Left cardiac atrium (tissue), 4 donors: ENCODE results near the gene ZNF839. TPM values are rescaled to one million over a fixed set of nuclear protein-coding genes. Genes with fewer than 3 reads are reported as not detected.

ENCODE experiments used
- ATAC-seq, 2 donors: fragments of 200-7000 bp; cut with Tn5 transposase; one replicate each; pipeline ENCODE4 v1.9.1; 2020; ENCODE audit warnings: mild to moderate bottlenecking in 2 of 2, moderate library complexity in 2 of 2
- DNase-seq: peaks from one replicate; pipeline ENCODE4 v3.0.0-alpha.2; 2020
- intact Hi-C, 2 donors: fragments of 100-400 bp; cut with DNase I; formaldehyde crosslinking; loops; one replicate each; pipeline versions ENCODE4 v1.14.1 to v1.15.1; 2022 to 2023
- total RNA-seq, 2 donors: library from RNA; stranded (reverse); fragmentation: NEBNext Ultra II Directional; extraction: Animal tissue kit (Norgen Biotek cat#: 25700); gene quantifications; one replicate each; pipeline ENCODE4 v1.2.1, GENCODE V29; 2021
- donor health status: DM: no; HTN: yes; CAD: no.
- donor health status: DM: no; HTN: yes; CAD: no; lungs with severe emphysema.
- donor health status: DM: yes; HTN: yes; CAD: no.
- donor health status: Dilated cardiomyopathy.

Gene ZNF839
- total RNA-seq, 2 donors from 2014 or later = 5.9 to 6.4 TPM

DNA sequence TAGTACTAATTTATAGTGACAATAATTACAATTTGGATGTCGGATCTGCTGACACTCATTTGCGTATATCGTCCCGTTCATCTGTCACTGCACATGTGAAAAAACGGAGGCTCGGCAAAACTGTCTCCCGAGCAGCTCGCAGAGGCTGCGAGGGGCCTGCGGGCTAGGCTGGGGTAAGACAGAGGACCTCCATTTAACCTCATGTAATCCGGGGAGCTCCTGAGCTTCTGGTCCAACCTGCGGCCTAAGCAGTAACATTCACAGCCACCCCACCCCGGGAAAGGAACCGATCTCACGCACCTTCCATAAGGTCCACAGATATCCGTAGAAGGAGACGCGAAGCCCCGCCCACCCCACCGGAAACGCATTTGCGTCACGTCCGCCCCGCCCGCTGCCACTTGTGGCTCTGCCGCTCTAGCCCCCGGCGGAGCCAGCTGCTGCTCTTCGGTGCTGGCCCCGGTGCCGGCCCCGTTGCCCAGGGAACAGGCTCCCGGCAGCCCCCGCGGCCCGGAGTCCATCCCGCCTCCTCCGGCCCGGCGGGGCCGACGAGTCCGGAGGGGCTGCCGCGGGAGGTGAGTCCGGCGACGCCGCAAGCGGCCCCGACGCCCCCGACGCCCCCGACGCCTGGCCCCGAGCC, 43.1 kb downstream of the ZNF839 start, which contains the start of the genes CINP and TECPR2:
Gene CINP, minus strand, starts transcription at position 346 of the 637 bp plus-strand sequence. Its CDS starts 39 bp downstream, at position 307.
Gene TECPR2, plus strand, starts transcription at position 397 of the 637 bp plus-strand sequence. CDS start 13,781 bp downstream, outside the sequence.
- peak; percentile 99 for DNase-seq
- ATAC-seq = peak; percentile 99 to 100
- intact Hi-C loops = no loop called here

GRCh38 chr14:102363182-102363943, 43.8 kb downstream of the ZNF839 start:
- intact Hi-C loops = no loop called here
- DNase-seq (peak; percentile 66), ATAC-seq (peak; percentile 60 to 62)

GRCh38 chr14:102370305-102370809, 50.8 kb downstream of the ZNF839 start:
- peak; percentile 80 to 87 for ATAC-seq
- DNase-seq = peak; percentile 34
- intact Hi-C loops = loop anchor here in 1 of 2 donors (2.0 kb wide), 1 partner anchor 36 kb away; no protein-coding TSS in a partner anchor

GRCh38 chr14:102371361-102371760, 51.8 kb downstream of the ZNF839 start:
- DNase-seq (no peak), ATAC-seq (no peak)
- intact Hi-C loops = loop anchor here in 1 of 2 donors (2.0 kb wide), 1 partner anchor 35 kb away; no protein-coding TSS in a partner anchor

DNA sequence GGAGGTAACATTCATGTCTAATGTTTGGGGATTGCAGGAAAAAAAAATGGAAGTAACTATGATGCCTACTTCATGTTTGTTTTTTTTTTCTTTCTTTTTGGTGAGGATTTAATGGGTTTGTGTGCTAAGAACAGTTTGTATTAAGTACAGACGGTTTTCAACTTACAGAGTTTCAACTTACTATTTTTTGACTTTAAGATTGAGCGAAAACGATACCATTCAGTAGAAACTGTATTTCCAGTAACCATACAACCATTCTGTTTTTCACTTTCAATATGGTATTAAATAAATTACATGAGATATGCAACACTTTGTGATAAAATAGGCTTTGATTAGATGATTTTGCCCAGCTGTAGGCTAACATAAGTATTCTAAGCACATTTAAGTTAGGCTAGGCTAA, 53.6 kb downstream of the ZNF839 start:
- DNase-seq = no peak
- intact Hi-C loops = no loop called here
- no peak for ATAC-seq

GRCh38 chr14:102374264-102374663, 54.7 kb downstream of the ZNF839 start:
- DNase-seq (no peak), ATAC-seq (no peak)
- intact Hi-C loops = no loop called here

DNA sequence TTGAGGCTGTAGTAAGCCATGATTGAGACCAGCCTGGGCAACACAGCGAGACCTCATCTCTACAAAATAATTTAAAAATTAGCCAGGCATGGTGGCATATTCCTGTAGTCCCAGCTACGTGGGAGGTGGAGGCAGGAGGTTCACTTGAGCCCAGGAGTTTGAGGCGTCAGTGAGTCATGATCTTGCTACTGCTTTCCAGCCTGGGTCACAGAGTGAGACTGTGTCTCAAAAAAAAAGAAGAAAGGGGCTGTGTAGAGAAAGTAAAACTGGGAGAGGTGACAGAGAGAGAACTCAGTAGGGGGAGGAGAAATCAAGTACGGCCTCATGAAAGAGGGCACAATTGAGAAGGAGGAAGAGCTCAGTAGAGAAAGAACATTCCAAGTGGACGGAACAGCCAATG, 55.6 kb downstream of the ZNF839 start:
- ATAC-seq (no peak), DNase-seq (no peak)
- intact Hi-C loops = no loop called here

GRCh38 chr14:102377696-102378095, 58.1 kb downstream of the ZNF839 start:
- no peak for ATAC-seq
- intact Hi-C loops = no loop called here

DNA sequence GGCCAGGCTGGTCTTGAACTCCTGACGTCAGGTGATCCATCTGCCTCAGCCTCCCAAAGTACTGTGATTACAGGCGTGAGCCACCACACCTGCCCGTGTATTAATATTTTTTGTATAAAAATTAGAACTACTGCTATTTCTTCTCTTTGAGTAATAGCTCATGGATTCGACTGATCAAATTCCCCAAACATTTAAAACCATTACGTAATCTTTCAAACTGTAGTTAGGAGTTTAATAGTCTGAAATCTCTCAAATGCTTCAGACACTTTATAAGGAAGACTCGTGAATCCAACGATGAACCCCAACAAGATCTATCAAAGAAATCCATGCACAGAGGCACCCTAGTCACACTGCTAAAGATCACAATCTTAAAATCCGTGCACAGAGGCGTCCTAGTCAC, 59.3 kb downstream of the ZNF839 start:
- ATAC-seq (no peak), DNase-seq (no peak)
- intact Hi-C loops = no loop called here

More at GRCh38 chr14:102377696-102378095, 58.1 kb downstream of the ZNF839 start:
- no peak for DNase-seq

DNA sequence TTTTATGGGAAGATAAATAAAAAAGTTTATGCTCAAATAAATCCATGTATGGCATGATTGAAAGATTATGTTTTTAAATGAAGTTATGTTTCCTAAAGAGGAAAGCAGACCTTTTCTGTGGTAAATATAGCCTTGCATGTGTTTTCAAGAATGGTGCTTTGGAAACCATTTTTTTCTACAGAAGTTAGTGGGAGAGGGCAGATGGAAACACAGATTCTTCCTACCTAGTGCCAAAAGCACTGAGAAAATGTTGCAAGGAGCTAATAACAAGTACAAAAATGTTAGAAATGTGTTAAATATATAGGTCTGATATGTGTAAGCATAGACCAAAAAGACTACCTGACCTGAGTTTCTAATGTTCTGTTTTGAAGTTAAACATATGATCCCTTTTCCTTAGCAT, 67.5 kb downstream of the ZNF839 start:
- no peak for ATAC-seq
- intact Hi-C loops = no loop called here
- no peak for DNase-seq

- intact Hi-C loops = no loop called here
- no peak for DNase-seq
Observed at GRCh38 chr14:102389246-102389645, 69.7 kb downstream of the ZNF839 start.

GRCh38 chr14:102390064-102390855, 70.7 kb downstream of the ZNF839 start:
- ATAC-seq = peak in 1 of 2 donors; percentile 30

More at GRCh38 chr14:102389246-102389645, 69.7 kb downstream of the ZNF839 start:
- no peak for ATAC-seq

More at GRCh38 chr14:102390064-102390855, 70.7 kb downstream of the ZNF839 start:
- intact Hi-C loops = no loop called here
- DNase-seq = no peak

Other genes starting within 250 kb of the ZNF839 start
- gene HSP90AA1, start 232.7 kb upstream of the ZNF839 start, total RNA-seq = 100 to 1,000 TPM; 395 to 505 TPM
- gene WDR20, start 179.8 kb upstream of the ZNF839 start, total RNA-seq = 10 to 100 TPM; 23.3 to 23.7 TPM
- gene MOK, start 14.6 kb upstream of the ZNF839 start, total RNA-seq = 10 to 100 TPM; 10.8 to 15.3 TPM
- 10 to 100 TPM; 30.0 to 31.9 TPM for gene CINP, start 43.1 kb downstream of the ZNF839 start, total RNA-seq
- gene TECPR2, start 43.2 kb downstream of the ZNF839 start, total RNA-seq = 10 to 100 TPM; 20.9 to 29.6 TPM
- 100 to 1,000 TPM in 1 of 2 donors, 10 to 100 TPM in 1; 97.0 to 160 TPM for gene ANKRD9, start 190.0 kb downstream of the ZNF839 start, total RNA-seq